Thoracic aorta (tissue), 2 donors: ENCODE data around the gene VKORC1L1. TPM values are rescaled to one million over a fixed set of nuclear protein-coding genes. Genes with fewer than 3 reads are reported as not detected.
"Not testable (repeated sequence)": the region's sequence is repeated elsewhere in the genome, so short reads cannot be mapped to it uniquely, and the experiment has no call there.

Experiments used
- ATAC-seq: fragments of 150-250 bp; one replicate; pipeline ENCODE4 v1.8.0; 2017; ENCODE audit warnings: low read depth; ENCODE audit not compliant: insufficient number of reproducible peaks, low FRiP score
- DNase-seq: peaks from one replicate; pipeline ENCODE4 v3.0.0-alpha.2; 2020; ENCODE audit warnings: low spot score
- H3K27ac ChIP-seq, 2 donors: fragments of 200-600 bp; sonication (generic); 1 replicate in 1 of 2; 2 replicates in 1 of 2; pipeline ENCODE4 v1.5.1; 2016; ENCODE audit warnings: mild to moderate bottlenecking in 2 of 2, moderate library complexity in 2 of 2
- H3K27me3 ChIP-seq: fragments of 200-600 bp; sonication (generic); replicated peaks from 2 replicates; pipeline ENCODE4 v1.6.0; 2016; ENCODE audit warnings: mild to moderate bottlenecking; ENCODE audit not compliant: insufficient read depth
- H3K36me3 ChIP-seq: fragments of 200-600 bp; sonication (generic); one replicate; pipeline ENCODE4 v1.5.1; 2016
- H3K4me1 ChIP-seq, 2 donors: fragments of 200-600 bp; sonication (generic); 1 replicate in 1 of 2; 2 replicates in 1 of 2; pipeline versions ENCODE4 v1.5.1 to v1.6.0; 2016; ENCODE audit warnings: low read depth in 2 of 2, mild to moderate bottlenecking in 1 of 2; ENCODE audit not compliant: control insufficient read depth in 1 of 2
- H3K4me3 ChIP-seq: fragments of 200-600 bp; sonication (generic); 2 replicates; pipeline ENCODE4 v1.5.1; 2016; ENCODE audit warnings: mild to moderate bottlenecking
- H3K9me3 ChIP-seq: fragments of 200-600 bp; sonication (generic); 2 replicates; pipeline ENCODE4 v1.5.1; 2016
- total RNA-seq, 2 donors: library from RNA; depleted of rRNA; stranded (reverse); fragments of >200 nt; gene quantifications; one replicate each; pipeline versions ENCODE4 v1.1.0 to v1.2.3, GENCODE V29; 2016
- TF ChIP-seq, protein P1 (sequence below): fragments of 200-600 bp; sonication (generic); IDR thresholded peaks from one replicate; pipeline ENCODE4 v1.5.1; 2019; ENCODE audit warnings: antibody characterized with exemption

Gene VKORC1L1
- total RNA-seq, 2 donors from 2014 or later: 15.6 to 20.9 TPM

DNA sequence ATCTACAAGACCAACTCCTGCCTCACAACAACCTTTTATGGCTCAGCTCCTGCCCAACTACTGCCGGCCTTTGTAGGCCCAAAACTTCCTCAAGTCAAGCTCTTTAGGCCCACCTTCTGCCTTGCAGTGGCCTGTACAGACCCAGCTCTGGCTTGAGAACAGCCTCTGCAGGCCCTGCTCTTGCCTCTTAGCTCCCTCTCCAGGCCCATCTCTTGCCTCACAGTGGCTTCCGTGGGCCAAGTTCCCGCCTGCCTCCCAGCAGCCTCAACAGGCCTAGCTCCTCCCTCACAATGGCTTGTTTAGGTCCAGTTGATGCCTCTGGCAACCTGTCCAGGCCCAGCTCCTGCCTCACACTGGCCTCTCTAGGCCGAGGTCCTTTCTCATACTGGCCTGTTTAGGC lies 32.4 kb upstream of the VKORC1L1 start:
- Histone ChIP-seq H3K4me3 (no peak overlapping the region), H3K4me1 (no peaks in the 10 kb centered on the region), H3K36me3 (no peaks in the 10 kb centered on the region), H3K9me3 (no peaks in the 10 kb centered on the region), H3K27me3 (no peaks in the 10 kb centered on the region), H3K27ac (no peak overlapping the region)
- DNase-seq (no peak), ATAC-seq (no peak)
- TF ChIP-seq, protein P1, sequence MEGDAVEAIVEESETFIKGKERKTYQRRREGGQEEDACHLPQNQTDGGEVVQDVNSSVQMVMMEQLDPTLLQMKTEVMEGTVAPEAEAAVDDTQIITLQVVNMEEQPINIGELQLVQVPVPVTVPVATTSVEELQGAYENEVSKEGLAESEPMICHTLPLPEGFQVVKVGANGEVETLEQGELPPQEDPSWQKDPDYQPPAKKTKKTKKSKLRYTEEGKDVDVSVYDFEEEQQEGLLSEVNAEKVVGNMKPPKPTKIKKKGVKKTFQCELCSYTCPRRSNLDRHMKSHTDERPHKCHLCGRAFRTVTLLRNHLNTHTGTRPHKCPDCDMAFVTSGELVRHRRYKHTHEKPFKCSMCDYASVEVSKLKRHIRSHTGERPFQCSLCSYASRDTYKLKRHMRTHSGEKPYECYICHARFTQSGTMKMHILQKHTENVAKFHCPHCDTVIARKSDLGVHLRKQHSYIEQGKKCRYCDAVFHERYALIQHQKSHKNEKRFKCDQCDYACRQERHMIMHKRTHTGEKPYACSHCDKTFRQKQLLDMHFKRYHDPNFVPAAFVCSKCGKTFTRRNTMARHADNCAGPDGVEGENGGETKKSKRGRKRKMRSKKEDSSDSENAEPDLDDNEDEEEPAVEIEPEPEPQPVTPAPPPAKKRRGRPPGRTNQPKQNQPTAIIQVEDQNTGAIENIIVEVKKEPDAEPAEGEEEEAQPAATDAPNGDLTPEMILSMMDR: no peak

DNA sequence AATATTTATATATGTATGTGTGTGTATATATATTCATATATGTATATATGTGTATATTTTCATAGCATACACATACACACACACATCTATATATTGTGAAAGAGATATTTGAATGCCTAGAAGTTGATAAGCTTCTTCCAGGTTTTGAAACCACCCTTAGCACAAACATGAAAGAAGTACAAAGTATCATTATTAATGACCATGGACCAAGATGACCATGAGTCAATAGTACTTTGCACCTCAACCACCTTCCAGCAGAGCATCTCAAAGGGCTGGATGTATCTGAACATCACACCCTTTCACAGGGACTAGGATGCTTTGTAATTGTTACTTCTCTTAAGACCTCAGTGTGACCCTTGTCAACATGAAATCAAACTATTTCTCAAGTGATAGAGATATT lies 29.3 kb upstream of the VKORC1L1 start:
- H3K36me3 ChIP-seq, H3K9me3 ChIP-seq, H3K4me3 ChIP-seq, DNase-seq, H3K27me3 ChIP-seq, H3K27ac ChIP-seq, H3K4me1 ChIP-seq, ATAC-seq: not testable (repeated sequence)

DNA sequence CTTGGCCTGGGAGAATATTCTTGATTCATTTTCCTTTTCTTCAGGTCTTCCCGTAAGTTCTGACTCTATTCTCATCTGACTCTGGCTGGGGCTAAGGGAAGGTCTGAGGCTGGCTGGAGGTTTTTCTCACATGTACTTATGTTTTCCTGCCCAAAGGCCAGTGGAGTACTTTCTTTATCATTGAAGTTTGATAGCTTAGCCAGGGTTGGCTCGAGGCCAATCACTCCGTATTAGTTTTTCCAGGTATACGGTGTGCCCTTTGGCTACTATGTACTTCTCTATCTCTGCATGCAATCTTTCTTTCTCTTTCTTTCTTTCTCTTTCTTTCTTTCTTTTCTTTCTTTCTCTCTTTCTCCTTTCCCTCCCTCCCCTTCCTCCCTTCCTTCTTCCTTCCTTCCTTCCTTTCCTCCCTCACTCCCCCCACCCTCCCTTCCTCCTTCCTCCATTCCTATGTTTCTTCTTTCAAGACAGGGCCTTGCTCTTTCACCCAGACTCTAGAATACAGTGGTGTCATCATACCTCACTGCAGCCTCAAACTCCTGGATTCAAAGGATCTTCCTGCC lies 26.8 kb upstream of the VKORC1L1 start:
- DNase-seq (no peak), ATAC-seq (no peak)
- Histone ChIP-seq H3K27me3 (no peaks in the 10 kb centered on the region), H3K4me3 (no peak overlapping the region), H3K9me3 (no peaks in the 10 kb centered on the region), H3K4me1 (no peaks in the 10 kb centered on the region), H3K36me3 (no peaks in the 10 kb centered on the region), H3K27ac (no peak overlapping the region)
- TF ChIP-seq, protein P1: no peak

DNA sequence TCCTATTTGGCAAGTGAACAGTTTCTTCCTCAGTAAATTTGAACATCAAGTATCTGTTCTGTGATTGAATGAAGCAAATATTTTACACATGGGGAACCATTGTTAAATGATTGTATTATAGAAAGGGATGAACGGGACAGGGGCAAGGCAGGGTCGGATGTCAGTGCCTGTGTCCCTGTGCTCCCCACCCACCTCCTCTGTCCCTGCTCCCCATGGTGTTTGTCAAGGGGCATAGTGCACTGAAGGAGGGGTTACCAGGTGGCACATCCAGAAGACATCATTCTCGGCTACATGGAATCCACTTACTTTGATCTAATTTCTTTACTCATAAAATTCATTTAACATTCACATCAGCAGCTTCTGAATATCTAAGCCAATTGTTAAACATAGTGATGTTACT lies 19.4 kb upstream of the VKORC1L1 start:
- H3K27ac ChIP-seq, H3K27me3 ChIP-seq, H3K36me3 ChIP-seq, DNase-seq, ATAC-seq, H3K9me3 ChIP-seq, H3K4me1 ChIP-seq, H3K4me3 ChIP-seq: not testable (repeated sequence)

DNA sequence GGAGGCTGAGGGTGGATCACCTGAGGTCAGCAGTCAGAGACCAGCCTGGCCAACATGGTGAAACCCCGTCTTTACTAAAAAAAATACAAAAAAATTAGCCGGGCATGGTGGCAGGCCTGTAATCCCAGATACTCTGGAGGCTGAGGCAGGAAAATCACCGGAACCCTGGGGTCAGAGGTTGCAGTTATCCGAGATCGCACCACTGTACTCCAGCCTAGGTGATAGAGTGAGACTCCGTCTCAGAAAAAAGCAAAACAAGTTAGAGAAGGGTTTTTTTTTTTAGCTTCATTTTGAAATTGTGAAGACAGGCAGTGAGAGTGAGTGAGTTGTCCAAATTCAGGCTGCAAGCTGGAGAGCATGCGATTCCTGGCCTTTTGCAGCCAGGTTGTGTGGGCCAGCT lies 19.0 kb upstream of the VKORC1L1 start:
- H3K4me1 ChIP-seq, H3K4me3 ChIP-seq, ATAC-seq, DNase-seq, H3K27me3 ChIP-seq, H3K9me3 ChIP-seq, H3K36me3 ChIP-seq, H3K27ac ChIP-seq: not testable (repeated sequence)

DNA sequence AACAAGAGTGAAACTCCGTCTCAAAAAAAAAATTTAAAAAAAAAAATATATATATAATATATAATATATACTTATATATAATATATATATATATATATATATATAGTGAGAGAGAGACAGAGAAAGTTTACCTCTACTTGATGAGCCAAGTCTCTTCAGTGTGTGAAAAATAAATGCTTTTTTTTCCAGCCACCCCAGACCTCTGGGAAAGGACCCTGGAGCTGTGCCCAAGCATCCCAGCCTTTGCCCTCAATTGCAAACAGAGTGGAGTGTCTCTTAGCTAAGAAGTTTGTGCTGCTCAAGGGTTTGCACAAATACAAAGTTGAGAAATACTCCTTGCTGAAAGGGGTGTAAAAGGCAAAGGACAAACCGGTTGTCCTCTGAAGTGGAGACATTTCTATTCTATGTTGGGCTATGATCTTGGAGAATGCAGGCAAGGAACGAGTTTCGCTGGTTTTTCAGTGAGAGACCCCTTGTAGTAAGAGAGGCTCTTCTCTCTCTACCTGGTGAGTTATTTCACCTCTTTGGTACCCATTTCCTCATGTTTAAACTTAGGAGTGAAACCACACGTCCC lies 15.5 kb upstream of the VKORC1L1 start:
- not testable (repeated sequence) for H3K27me3 ChIP-seq, H3K9me3 ChIP-seq, H3K36me3 ChIP-seq, DNase-seq, H3K27ac ChIP-seq, H3K4me1 ChIP-seq, H3K4me3 ChIP-seq, ATAC-seq

DNA sequence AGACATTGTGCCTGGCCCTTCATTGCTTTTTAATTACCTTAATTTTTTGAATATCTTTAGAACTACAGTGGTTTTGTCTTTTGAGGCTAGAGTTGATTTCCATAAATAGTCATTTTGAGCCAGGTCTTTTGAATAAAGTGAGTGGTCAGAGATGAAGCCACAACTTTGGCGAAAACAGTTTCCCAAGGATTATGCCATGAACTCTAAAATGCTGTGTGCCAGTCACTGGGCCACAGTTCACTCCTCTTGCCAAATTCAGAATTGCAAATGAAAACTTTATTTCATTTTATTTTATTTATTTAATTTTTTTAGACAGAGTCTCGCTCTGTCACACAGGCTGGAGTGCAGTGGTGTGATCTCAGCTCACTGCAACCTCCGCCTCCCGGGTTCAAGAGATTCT lies 14.2 kb upstream of the VKORC1L1 start:
- not testable (repeated sequence) for H3K36me3 ChIP-seq, H3K27me3 ChIP-seq, H3K27ac ChIP-seq, ATAC-seq, H3K4me3 ChIP-seq, H3K4me1 ChIP-seq, DNase-seq, H3K9me3 ChIP-seq

DNA sequence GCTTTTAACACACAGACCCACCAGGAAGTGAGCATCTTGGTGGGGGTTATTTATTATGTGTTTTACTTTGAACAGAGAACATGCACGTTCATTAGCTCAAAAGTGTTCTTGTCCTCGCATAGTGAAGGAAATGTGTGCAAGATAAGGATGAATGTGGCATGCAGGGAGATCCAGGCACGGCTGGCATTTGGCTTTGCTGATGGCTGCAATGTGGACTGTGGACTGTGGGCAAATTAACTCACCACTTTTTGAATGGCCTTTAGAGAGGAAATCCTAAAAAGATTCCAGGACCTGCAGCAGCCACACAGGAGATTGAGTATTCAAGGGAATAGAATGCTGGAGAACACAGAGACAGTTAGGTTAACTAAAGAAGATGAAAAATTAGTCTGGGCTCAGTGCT lies 6.6 kb upstream of the VKORC1L1 start:
- not testable (repeated sequence) for ATAC-seq, H3K36me3 ChIP-seq, H3K4me3 ChIP-seq, H3K4me1 ChIP-seq, DNase-seq, H3K27ac ChIP-seq, H3K9me3 ChIP-seq, H3K27me3 ChIP-seq

DNA sequence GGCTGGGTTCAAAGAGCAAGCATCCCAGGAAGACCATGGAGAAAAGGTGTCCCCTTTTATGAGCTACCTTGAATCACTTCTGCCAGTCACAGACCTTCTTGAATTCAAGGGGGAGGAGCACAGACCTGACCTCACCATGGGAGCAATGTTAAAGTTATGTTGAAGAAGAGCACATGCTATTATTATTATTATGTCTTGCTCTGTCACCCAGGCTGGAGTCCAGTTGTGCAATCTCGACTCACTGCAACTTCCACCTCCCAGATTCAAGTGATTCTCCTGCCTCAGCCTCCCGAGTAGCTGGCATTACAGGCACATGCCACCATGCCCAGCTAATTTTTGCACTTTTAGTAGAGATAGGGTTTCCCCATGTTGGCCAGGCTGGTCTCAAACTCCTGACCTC lies 5.2 kb upstream of the VKORC1L1 start:
- H3K27ac ChIP-seq, H3K4me3 ChIP-seq, H3K36me3 ChIP-seq, H3K27me3 ChIP-seq, H3K9me3 ChIP-seq, ATAC-seq, H3K4me1 ChIP-seq, DNase-seq: not testable (repeated sequence)

DNA sequence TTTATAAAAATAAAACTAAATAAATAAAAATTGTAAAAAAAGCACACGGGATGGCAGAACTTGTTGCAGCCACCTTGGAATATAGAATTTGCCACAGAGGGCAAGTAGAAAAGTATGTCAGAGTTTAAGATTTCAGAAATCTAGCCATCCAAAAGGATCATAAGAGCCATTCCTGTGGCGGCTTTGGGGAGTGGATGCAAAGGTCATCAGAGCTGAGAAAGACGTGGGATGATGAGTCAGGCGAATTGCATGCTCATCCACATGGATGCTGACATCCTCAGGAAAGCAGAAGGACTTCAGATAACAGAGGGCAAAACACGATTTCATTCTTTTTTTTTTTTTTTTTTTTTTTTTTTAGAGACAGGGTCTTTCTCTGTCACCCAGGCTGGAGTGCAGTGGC lies 3.6 kb upstream of the VKORC1L1 start:
- not testable (repeated sequence) for H3K27ac ChIP-seq, ATAC-seq, H3K36me3 ChIP-seq, H3K4me1 ChIP-seq, DNase-seq, H3K4me3 ChIP-seq, H3K9me3 ChIP-seq, H3K27me3 ChIP-seq

DNA sequence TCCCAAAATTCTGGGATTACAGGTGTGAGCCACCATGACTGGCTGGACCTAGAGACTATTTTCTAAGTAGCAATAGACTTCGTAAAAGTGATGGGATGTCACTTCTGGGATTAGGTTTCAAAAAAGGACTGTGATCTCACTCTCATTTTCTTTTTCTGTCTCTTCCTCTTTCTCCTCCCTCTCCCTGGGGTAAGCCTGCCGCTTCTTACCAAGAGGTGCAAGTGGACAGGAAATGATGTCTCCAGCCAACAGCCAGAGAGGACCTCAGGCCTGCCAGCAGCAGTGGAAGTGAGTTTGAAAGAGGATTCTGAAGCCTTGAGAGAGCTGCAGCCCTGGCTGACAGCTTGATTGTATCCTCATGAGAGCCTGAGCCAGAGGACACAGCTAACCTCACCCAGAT lies 1.4 kb upstream of the VKORC1L1 start:
- not testable (repeated sequence) for DNase-seq, H3K9me3 ChIP-seq, ATAC-seq, H3K4me3 ChIP-seq, H3K27me3 ChIP-seq, H3K36me3 ChIP-seq, H3K4me1 ChIP-seq
- peak overlapping the region in 1 of 2 donors; percentile 17 for H3K27ac ChIP-seq
